Sigmoid colon (tissue), 4 donors: ENCODE measurements around the gene TSPAN15.

Experiments
- CTCF ChIP-seq, 4 experiments: fragments of 450-650 bp in 3 of 4; fragments of 200-600 bp in 1 of 4; IDR thresholded peaks; one replicate each; pipeline ENCODE4 v1.5.1; 2016 to 2019; ENCODE audit warnings: antibody characterized with exemption in 4 of 4, mild to moderate bottlenecking in 3 of 4, moderate library complexity in 2 of 4
- EP300 ChIP-seq, 4 donors: sonication (generic); formaldehyde crosslinking; IDR thresholded peaks; one replicate each; pipeline ENCODE4 v1.6.1; 2017; ENCODE audit warnings: antibody characterized with exemption in 4 of 4
- POLR2A ChIP-seq, 2 donors: fragments of 450-650 bp; IDR thresholded peaks; one replicate each; pipeline ENCODE4 v1.6.1; 2016; ENCODE audit warnings: antibody characterized with exemption in 2 of 2, mild to moderate bottlenecking in 2 of 2, moderate library complexity in 2 of 2

- TF ChIP-seq CTCF (IDR thresholded peaks at IDR 0.05) = no peak
- no peak for TF ChIP-seq EP300 (IDR thresholded peaks at IDR 0.05)
- TF ChIP-seq POLR2A (IDR thresholded peaks at IDR 0.05) = no peak
Measured at GRCh38 chr10:69404786-69405185, 46.5 kb upstream of the TSPAN15 start.
